ENCODE data around the gene GSTM4.

Gene GSTM4

DNA sequence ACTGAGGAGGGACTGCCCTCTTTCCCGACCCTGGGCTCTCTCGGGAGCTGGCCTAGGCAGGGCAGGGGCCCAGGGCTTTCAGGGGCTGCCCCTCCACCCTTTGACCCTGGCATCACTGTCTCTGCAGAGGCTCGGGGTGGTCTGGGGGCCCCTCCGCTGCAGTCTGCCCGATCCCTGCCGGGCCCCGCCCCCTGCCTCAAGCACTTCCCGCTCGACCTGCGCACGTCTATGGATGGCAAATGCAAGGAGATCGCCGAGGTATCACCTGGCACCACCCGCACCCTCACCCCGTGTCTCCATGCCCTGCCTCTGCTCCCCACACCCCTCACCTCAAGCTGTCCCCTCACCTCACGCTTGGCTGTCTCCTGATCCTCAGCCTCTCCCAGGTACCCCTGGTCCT, 30.7 kb upstream of the GSTM4 start:
- no peak for DNase-seq

DNA sequence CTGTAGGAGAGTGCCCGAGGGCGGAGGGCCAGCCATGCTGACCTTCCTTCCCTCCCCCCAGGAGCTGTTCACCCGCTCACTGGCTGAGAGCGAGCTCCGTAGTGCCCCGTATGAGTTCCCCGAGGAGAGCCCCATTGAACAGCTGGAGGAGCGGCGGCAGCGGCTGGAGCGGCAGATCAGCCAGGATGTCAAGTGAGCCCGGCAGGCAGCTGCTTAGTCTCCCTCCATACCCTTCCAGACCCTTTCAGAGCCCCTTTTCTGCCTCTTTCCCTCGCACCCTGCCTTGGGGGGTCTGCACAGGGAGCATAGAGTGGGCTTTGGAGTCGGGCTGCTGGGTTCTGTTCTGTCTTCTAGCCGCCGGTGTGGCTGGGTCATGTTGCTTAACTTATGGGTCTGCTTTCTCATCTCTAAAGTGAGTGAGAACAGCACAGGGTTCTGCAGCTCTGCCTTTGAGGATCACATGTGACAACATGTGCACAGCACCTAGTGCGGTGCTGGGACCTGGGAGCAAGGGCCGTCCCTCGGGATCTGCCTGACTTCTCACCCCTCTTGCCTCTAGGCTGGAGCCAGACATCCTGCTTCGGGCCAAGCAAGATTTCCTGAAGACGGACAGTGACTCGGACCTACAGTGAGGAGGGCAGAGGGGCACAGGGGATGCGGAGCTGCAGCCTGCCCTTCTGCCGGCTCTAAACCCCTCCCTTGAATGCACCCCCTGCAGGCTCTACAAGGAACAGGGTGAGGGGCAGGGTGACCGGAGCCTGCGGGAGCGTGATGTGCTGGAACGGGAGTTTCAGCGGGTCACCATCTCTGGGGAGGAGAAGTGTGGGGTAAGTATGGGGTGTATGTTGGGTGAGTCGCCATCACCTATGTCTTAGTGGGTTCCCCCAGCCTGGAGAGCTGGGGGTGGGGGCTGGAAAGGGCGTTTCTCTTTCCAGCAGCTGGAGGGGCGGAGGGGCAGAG, 30.0 kb upstream of the GSTM4 start:
- no peak for DNase-seq

DNA sequence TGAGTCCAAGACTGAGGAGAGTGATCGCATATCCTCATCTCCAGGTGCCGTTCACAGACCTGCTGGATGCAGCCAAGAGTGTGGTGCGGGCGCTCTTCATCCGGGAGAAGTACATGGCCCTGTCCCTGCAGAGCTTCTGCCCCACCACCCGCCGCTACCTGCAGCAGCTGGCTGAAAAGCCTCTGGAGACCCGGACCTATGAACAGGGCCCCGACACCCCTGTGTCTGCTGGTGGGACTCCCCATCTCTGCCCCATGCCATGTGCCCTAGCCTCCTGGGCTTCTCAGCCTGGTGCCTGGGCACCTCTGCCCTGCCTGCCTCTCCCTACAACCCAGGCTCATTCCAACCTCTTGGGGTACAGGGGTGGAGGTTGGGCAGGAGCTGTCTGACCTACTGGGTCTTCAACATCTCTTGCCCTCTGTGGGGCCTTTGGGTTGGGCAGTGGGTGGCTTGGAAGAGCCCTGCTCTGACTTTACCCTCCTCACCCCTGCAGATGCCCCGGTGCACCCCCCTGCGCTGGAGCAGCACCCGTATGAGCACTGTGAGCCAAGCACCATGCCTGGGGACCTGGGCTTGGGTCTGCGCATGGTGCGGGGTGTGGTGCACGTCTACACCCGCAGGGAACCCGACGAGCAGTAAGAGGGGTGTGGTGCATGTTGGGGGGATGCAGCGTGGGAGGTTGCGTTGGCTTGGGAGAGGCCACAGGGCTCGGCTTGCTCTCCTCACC, 29.1 kb upstream of the GSTM4 start:
- no peak for DNase-seq

GRCh38 chr1:109627692-109628399, 28.1 kb upstream of the GSTM4 start:
- DNase-seq, result no peak

DNA sequence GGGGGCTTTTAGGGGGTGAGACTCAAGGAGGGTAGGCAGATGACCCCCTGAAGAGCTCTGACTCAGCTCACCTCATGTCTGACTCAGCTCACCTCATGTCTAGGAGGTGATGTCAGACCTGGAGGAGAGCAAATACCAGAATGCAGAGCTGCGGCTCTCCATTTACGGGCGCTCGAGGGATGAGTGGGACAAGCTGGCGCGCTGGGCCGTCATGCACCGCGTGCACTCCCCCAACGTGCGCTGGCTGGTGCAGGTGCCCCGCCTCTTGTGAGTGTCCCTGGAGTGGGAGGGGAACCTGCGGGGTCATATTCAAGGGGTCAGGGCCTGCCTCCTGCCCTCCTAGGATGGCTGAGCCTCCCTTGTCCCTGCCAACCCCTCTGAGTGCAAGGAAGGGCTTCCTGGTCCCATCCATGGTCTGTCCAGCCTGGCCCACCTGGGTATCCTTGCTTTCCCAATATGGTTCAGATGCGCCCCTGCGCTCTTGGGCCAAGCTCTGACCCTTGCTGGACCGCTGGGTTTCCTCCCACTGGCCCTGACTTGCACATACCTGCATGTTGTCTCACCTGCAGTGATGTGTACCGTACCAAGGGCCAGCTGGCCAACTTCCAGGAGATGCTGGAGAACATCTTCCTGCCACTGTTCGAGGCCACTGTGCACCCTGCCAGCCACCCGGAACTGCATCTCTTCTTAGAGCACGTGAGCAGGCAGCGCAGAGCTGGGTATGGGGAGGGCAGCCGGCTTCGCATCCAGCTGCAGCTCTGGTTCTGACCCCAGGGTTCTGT, 27.2 kb upstream of the GSTM4 start:
- no peak for DNase-seq

DNA sequence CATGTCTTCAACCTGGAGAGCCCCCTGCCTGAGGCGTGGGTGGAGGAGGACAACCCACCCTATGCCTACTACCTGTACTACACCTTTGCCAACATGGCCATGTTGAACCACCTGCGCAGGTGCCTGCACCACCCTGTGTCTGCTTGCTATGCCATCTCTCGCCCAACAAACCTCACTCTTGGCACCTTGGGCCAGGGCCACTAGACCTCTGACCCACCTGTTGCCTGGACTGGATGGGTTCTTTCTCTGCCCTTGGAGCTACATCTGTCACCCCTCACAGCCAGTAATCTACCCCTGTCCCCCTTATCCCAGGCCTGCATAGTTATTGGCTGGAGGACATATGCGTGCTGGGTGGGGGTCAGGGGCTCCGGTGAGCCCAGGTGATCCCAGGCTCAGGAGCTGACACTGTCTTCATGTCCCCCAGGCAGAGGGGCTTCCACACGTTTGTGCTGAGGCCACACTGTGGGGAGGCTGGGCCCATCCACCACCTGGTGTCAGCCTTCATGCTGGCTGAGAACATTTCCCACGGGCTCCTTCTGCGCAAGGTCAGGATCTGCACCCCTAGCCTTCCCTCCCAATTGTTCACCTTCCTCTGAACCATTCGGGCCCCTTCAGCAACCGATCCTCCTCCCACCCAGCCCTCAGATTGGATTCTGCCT, 26.4 kb upstream of the GSTM4 start:
- no peak for DNase-seq

DNA sequence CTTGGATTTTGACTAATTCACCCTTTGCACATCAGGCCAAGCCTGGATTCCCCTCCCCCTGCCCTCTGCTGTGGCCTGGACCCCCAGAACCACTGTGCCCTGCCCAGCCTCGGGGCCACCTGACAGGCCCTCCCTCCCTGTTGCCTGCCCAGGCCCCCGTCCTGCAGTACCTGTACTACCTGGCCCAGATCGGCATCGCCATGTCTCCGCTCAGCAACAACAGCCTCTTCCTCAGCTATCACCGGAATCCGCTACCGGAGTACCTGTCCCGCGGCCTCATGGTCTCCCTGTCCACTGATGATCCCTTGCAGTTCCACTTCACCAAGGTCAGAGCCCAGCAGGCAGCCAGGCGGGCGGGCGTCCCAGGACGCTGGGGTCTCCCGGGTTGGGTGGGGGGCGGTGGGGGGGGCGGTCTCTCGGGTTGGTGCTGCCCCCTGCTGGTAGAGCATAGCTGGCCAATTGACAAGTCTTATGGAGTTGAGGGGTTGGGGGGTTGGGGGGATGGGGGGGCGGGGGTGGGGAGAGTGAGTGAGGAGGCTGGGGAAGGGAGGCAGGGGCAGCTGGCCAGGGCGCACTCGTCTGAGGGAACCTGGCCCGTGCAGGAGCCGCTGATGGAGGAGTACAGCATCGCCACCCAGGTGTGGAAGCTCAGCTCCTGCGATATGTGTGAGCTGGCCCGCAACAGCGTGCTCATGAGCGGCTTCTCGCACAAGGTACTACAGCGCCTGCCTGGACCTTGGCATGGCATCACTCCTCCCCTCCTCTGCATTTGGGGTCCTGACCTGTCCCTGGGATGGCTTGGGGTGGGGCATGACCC, 25.6 kb upstream of the GSTM4 start:
- DNase-seq, result no peak

GRCh38 chr1:109630898-109631512, 24.9 kb upstream of the GSTM4 start:
- DNase-seq, result no peak

- peak; percentile 46 for DNase-seq
Observed at GRCh38 chr1:109631513-109632505, 24.1 kb upstream of the GSTM4 start.

DNA sequence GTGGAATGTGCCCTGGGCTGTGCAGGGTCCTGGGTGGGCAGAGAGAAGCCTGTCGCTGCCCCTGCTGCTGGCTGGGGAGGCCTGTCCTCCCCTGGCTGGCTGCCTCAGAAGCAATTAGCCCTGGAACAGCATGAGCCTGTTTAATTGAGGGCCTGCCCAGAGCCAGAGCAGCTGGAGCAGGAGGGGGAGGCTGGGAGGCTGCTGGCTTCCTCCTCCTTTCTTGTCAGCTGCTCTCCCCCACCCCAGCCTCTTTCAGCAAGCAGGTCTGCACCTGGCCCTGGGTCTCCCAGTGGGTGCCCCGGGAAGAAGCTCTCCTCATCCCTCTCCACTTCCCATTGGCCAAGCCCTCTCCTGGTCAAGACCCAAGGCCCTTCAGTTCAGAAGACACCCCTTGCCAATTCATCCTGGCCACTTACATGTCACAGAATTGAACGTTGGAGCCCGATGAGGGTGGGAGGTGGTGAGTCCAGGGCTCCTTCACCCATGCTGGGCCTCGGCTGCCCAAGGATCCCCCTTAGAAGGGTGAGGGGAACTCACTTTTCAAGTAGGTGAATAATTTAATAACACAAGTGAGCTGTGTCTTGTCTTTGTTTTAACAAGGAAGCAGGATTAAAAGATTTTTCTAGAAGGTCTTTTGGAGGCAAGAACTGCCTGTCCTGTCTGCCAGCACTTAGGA, 23.1 kb upstream of the GSTM4 start:
- peak; percentile 94 for DNase-seq

GRCh38 chr1:109634292-109634691, 21.6 kb upstream of the GSTM4 start:
- no peak for DNase-seq

DNA sequence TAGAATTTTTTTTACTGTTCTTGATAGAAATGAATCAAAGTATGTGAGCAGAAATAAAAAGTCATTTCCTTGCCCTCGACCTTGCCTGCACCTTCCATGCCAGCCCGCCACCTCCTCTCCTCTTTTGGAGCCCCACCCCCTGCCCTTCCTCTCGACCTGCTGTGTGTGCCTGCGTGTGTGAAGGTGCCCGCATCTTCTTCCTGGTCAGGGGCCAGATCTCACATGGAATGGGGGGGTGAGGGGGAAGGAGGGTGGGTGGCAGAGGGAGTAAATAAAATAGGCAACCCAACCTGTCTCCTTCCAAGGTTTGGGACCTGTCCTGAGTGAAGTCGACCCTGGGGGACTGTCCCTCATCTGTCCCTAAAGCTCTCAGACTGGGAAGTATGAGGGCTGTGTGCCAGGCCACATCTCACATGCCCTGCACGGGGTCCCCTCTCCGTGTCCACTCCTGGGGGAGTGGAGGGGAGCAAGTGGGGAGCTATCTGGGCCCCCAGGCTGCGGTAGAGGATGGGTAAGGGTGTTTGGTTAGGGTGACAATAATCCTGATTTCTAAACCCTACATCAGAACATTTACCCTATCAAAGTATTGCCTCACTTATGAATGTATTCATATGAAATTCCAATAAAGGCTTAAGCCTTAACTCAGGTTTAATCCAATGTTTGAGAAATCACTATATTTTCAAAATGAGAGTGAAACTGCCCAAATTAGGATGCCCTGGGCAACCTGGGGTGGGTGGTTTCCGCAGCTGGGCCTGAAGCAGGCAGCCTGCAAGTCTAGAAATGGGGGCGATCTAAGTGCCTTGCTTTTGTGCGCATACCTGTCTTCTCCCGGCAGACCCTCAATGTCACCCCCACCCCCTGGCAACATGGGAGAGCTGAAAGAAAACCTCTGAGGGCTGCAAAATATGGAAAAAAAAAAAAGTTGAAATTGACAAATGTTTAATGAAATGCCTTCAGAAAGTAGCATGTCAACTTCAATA, 20.8 kb upstream of the GSTM4 start:
- DNase-seq, result no peak

DNA sequence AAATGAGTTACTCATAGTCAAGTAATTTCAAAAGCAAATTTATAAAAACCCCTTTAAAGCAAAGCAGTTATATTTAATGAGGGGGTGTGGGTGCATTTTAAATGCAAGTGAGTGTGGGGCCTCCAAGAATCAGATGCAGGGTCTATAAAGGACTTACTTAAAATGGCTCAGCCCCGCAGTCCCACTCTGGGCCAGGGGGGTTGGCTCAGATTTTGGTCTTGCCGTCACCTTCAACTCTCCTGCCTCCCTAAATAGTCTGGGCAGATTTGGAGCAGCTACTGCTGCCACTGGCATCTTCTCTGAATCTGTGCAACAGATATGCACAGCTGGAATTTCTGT, 20.1 kb upstream of the GSTM4 start:
- DNase-seq, result no peak

- no peak for DNase-seq
Observed at GRCh38 chr1:109636201-109636952, 19.5 kb upstream of the GSTM4 start.

GRCh38 chr1:109637446-109637845, 18.5 kb upstream of the GSTM4 start:
- no peak for DNase-seq

- DNase-seq, result no peak
Observed at GRCh38 chr1:109639063-109639840, 16.6 kb upstream of the GSTM4 start.

All from COR-L47 (cell line).